ENCODE data around the gene LRRK2.

LRRK2 gene

DNA sequence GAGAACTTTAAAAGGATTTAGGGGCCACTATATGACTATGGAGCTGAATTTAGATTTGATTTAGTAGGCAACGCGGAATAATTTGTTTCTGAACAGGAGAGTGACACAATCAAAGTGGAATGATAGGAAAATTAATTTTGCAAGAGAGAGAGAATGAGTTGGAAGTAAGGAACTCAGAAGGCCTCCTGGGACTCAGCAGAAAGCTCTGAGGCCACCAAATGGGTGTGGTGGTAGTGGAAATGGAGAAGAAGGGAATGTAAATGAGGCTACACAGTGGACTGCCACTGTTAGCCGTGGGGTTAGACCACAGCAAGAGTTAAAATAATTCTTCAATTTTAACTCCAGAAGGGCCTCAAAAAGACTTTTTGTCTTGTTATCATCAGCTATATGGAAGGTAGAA lies 102.7 kb downstream of the LRRK2 start:
- Histone ChIP-seq H3K9me3 (ENCODE audit: severe bottlenecking) (peaks cover 2% of the 10 kb centered on the region), H3K4me3 (ENCODE audit: severe bottlenecking) (no peak overlapping the region), H3K27me3 (ENCODE audit: insufficient read depth, poor library complexity, severe bottlenecking) (no peaks in the 10 kb centered on the region), H3K36me3 (ENCODE audit: low read depth) (no peaks in the 10 kb centered on the region), H3K27ac (ENCODE audit: poor library complexity, severe bottlenecking) (no peak overlapping the region), H3K4me1 (ENCODE audit: insufficient read depth, poor library complexity, severe bottlenecking) (no peaks in the 10 kb centered on the region)
- ATAC-seq (ENCODE audit: low read depth) (no peak), DNase-seq (ENCODE audit: low spot score) (no peak)
- TF ChIP-seq CTCF (IDR thresholded peaks at IDR 0.05; ENCODE audit: poor library complexity, severe bottlenecking) = no peak

- no peaks in the 10 kb centered on the region for H3K36me3 ChIP-seq (ENCODE audit: low read depth)
- H3K27me3 ChIP-seq (ENCODE audit: insufficient read depth, poor library complexity, severe bottlenecking) = no peaks in the 10 kb centered on the region
- H3K9me3 ChIP-seq (ENCODE audit: severe bottlenecking) = peaks cover 2% of the 10 kb centered on the region
- no peak for DNase-seq (ENCODE audit: low spot score)
- no peak for TF ChIP-seq CTCF (IDR thresholded peaks at IDR 0.05; ENCODE audit: poor library complexity, severe bottlenecking)
- H3K4me3 ChIP-seq (ENCODE audit: severe bottlenecking) = no peak overlapping the region
- no peak for ATAC-seq (ENCODE audit: low read depth)
- H3K4me1 ChIP-seq (ENCODE audit: insufficient read depth, poor library complexity, severe bottlenecking) = no peaks in the 10 kb centered on the region
- no peak overlapping the region for H3K27ac ChIP-seq (ENCODE audit: poor library complexity, severe bottlenecking)
Measured at GRCh38 chr12:40330180-40330579, 105.4 kb downstream of the LRRK2 start.

GRCh38 chr12:40331886-40332285 lies 107.1 kb downstream of the LRRK2 start:
- no peak for TF ChIP-seq CTCF (IDR thresholded peaks at IDR 0.05; ENCODE audit: poor library complexity, severe bottlenecking)
- Histone ChIP-seq H3K9me3 (ENCODE audit: severe bottlenecking) (peaks cover 2% of the 10 kb centered on the region), H3K4me1 (ENCODE audit: insufficient read depth, poor library complexity, severe bottlenecking) (no peaks in the 10 kb centered on the region), H3K36me3 (ENCODE audit: low read depth) (no peaks in the 10 kb centered on the region), H3K27ac (ENCODE audit: poor library complexity, severe bottlenecking) (no peak overlapping the region), H3K27me3 (ENCODE audit: insufficient read depth, poor library complexity, severe bottlenecking) (no peaks in the 10 kb centered on the region), H3K4me3 (ENCODE audit: severe bottlenecking) (no peak overlapping the region)
- ATAC-seq (ENCODE audit: low read depth) (no peak), DNase-seq (ENCODE audit: low spot score) (no peak)

DNA sequence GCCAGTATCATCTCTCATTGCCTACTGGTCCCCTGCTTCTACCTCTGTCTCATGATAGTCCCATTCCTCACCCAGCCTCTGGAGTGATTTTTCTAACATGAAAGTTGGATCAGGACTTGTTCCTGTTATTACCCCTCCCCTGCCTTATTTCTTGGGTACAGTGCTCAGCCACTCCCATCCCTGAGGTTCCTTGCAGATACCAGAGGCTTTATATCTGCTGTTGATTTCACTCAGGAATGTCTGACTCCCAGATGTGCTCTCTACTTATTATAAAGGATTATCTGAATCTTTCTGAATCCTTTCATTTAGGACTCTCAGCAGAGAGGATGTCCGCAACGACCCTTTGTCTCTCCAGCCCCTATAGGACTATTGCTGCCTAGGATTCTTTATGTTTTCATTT lies 111.2 kb downstream of the LRRK2 start:
- DNase-seq (ENCODE audit: low spot score) (no peak), ATAC-seq (ENCODE audit: low read depth) (no peak)

More for the DNA sequence above, 111.2 kb downstream of the LRRK2 start:
- no peaks in the 10 kb centered on the region for H3K4me1 ChIP-seq (ENCODE audit: insufficient read depth, poor library complexity, severe bottlenecking)
- H3K9me3 ChIP-seq (ENCODE audit: severe bottlenecking) = no peaks in the 10 kb centered on the region
- no peak for TF ChIP-seq CTCF (IDR thresholded peaks at IDR 0.05; ENCODE audit: poor library complexity, severe bottlenecking)
- no peak overlapping the region for H3K27ac ChIP-seq (ENCODE audit: poor library complexity, severe bottlenecking)
- no peaks in the 10 kb centered on the region for H3K27me3 ChIP-seq (ENCODE audit: insufficient read depth, poor library complexity, severe bottlenecking)
- H3K4me3 ChIP-seq (ENCODE audit: severe bottlenecking) = no peak overlapping the region
- no peaks in the 10 kb centered on the region for H3K36me3 ChIP-seq (ENCODE audit: low read depth)
